Measurements from ENCODE around the gene ZNF831.

ZNF831 gene

GRCh38 chr20:59165396-59165795, 1.8 kb downstream of the ZNF831 start:
- no peak overlapping the region for H3K27ac ChIP-seq
- TF ChIP-seq ZFX (IDR thresholded peaks at IDR 0.05) (no peak), CTCF (conservative IDR thresholded peaks at IDR 0.05) (no peak)

GRCh38 chr20:59165891-59166709, 2.5 kb downstream of the ZNF831 start:
- TF ChIP-seq ZFX (IDR thresholded peaks at IDR 0.05) (no peak), CTCF (conservative IDR thresholded peaks at IDR 0.05) (no peak)
- H3K27ac ChIP-seq = no peak overlapping the region

DNA sequence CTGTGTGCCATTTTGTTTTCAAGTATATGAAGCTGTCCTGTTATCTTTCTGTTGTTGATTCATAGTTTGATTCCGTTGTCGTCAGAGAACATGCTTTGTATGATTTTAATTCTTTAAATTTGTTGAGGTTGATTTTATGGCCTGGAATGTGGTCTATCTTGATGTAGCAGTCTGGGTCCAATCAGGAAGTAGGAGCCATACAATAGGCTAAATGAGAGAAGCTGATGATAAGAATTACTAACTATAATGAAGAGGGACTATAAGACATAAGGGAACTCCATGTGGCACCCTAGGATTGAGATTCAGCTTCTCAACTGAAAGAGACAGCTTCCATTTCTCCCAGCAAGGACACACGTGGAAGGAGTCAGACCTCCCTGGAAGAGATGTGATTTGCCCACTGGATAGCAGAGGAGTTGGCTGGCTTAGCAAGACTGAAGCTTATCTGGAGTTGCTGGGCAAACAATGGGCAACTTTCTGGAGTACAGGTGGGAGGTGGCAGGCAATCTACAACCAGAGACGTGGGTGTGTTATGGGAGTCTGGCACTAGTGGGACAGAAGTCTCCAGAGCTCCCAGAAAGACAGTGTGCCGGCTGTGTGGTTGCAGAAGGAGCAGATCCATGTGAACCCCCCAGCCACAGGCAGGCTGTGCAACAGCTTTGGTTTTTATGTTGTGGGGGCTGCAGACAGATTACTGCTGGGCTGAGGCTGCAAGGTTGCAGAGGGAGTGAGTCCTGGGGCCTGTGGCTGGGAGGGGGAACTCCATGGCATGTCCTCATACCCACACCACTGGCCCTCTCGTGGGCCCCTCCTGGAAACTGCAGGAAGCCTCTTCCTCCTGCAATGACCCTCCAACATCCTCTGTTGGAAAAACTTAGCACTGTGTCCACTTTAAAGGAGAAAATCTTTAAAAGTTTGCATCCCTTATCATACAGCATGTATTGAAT, 7.1 kb downstream of the ZNF831 start:
- TF ChIP-seq CTCF (conservative IDR thresholded peaks at IDR 0.05) = no peak
- no peak for TF ChIP-seq ZFX (IDR thresholded peaks at IDR 0.05)
- H3K27ac ChIP-seq = no peak overlapping the region

GRCh38 chr20:59171986-59172385, 8.4 kb downstream of the ZNF831 start:
- no peak for TF ChIP-seq CTCF (conservative IDR thresholded peaks at IDR 0.05)
- no peak for TF ChIP-seq ZFX (IDR thresholded peaks at IDR 0.05)
- H3K27ac ChIP-seq = no peak overlapping the region

GRCh38 chr20:59173938-59174491, 10.4 kb downstream of the ZNF831 start:
- H3K27ac ChIP-seq = no peak overlapping the region
- TF ChIP-seq CTCF (conservative IDR thresholded peaks at IDR 0.05) (no peak; the same call in 1 of the 2 replicates), ZFX (IDR thresholded peaks at IDR 0.05) (no peak)

- TF ChIP-seq ZFX (IDR thresholded peaks at IDR 0.05) (no peak), CTCF (conservative IDR thresholded peaks at IDR 0.05) (no peak)
- no peak overlapping the region for H3K27ac ChIP-seq
Measured at GRCh38 chr20:59175002-59175401, 11.4 kb downstream of the ZNF831 start.
